Measurements from ENCODE around the gene IMMT.
A peak's percentile ranks its signal among the peaks of the same experiment; 100 is the strongest.
"Not testable (repeated sequence)": the region's sequence is repeated elsewhere in the genome, so short reads cannot be mapped to it uniquely, and the experiment has no call there.

IMMT gene

DNA sequence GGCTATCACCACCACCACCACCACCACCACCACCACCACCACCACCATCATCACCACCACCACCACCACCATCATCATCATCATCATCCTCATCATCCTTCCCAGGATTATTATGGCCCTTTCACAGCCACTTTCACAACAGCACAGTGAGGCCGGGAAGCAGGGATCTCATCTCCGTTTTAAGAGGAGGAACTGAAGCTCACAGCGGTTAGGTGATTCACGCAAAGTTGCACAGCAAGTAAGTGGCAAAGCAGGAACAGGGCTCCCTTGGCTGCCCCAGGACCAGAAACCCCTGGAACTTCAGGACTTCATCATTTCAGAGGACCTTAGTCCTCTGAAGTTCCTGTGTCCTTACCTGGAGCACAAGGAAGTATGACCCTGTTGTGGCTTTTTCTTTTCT is 30.8 kb upstream of the IMMT start:
- no peak for DNase-seq (ENCODE audit: low read depth in 2 of 2)

DNA sequence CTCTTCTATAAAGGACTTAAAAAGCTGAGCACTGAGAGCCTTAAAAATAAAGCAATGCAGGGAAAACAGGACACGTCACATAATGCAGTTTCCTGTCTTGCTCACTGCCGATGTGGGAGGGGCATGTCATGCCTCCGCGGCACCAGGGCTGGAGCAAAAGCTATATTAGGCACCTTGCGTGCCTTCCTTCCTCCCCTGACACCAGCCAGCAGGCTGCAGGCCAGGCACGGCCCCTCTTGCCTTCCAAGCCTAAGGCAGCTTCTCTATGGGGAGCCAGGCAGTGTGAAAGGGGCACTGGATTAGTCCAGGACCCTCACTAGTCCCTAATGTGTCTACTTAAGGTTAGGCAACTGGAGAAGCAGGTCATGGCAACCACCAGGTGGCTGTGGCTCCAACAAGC is 30.3 kb upstream of the IMMT start:
- DNase-seq (ENCODE audit: low read depth in 2 of 2): peak; percentile 16 to 26

DNA sequence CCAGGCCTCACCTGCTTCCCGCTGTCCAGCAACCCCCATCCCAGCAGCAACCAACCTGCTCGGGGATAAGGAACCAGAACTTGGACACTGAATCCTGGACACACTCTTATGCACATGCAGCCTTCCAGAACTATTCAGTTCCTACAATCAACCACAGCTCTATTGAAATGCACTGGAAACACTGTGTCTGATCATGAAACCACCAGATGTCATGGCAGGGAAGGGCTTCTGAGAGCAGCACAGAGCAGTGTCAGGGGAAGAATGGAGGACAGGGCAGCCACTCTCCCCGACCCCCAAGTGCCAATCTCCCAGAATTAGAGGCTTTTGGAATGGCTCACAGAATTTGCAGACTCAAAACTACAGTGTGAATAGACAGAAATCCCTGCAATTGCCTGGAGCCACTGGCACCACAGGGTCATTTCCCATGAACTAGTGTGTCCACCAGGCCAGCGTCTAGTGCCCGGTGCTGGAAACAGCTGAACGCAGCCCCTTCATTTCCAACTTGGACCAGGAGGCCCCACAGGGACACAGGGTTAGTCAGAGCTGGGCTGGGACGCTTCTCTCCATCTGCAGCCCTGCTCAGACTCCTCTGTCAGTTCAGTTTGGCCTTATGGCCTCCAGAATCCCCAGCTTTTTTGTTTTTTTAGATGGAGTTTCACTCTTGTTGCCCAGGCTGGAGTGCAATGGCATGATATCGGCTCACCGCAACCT is 29.5 kb upstream of the IMMT start:
- no peak for DNase-seq (ENCODE audit: low read depth in 2 of 2)

DNA sequence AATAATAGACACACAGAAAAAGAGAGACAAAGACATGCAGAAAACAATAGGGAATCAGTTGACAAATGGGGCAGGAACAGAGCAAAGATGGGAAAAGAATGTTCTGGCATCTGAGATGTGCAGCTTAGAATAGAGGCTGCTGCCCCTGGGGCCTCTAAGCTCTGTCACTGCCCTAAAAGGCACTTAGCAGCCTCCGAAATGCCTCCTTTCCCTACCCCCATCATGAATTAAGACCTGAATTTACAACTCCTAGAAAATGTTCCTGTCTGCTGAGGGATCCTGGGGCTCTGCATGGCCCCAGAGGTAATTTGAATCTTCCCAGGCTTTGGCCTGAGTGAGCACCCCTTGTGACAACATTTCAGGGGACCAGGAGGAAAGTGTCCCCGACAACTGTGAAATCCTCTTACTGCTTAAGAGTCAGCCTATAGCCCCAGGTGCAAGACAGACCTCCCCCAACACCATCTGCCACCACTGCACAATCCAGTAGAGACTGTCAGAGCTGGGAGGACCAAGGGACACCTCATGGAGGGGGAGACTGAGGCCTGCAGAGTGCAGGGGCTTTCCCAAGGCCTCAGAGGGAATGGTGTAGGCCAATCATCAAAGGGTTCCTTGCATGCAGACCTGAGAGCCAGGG is 28.8 kb upstream of the IMMT start:
- DNase-seq (ENCODE audit: low read depth in 2 of 2): no peak

DNA sequence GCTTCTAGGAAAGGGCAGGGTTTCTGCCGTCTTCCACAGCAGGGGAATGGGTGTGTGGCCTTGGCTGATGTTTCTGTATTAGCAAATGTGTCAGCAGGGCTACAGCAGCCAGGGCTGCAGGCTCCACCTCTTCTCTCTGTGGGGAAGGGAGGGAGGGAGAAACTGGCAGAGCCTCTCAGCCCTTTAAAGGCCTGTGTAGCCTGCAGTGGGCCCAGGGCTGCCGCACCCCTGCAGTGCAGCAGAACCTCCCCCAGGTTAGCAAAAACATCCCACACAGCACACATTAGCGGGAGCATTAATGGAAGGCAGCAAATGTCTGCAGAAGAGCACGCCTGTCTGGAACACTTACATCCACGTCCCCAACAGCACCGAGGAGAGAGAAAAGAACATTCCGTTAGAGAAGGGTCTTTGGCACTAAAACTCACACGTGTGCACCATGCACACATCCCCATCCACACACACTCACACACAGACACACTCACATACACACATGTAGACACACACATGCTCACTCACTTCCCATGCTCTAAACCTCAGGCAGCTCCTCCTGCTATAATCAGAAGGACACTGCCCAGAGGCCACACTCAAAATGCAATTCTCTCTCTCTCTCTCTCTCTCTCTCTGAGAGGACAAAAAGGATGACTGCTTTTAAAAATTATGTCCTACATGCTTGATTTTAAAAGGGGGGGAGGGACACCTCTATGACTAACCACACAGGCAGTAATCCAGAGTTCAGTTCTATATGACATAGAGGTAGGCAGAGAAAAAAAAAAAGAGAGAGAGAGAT is 28.1 kb upstream of the IMMT start:
- DNase-seq (ENCODE audit: low read depth in 2 of 2): no peak

DNA sequence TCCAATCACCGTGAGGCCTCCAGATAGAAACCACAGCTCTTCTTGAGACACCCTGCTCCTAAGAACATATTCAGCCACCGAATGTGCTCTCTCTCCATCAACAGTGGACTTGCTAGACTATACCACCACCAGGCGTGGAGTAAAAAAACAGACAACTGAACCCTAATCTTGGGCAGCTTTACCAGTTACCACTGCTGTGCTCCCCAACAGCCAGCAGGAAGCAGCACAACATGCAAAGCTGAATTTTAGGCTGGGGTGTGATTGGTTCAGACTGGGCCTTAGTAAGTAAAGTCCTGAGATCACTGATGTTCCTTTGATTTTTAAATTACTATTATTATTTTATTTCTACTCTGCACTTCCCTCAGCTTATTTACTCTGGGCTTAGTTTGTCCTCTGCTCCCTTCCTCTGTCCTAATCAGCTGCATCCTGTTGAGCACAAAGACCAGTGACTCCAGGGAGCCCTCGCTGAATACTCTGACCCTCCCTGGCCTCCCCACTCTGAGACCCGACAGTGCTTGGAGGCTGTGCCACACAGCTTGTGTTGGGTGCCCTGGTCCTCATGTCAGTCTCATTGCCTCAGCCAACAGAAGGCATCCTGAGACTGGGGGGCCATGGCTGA is 25.9 kb upstream of the IMMT start:
- peak; percentile 16 to 49 for DNase-seq (ENCODE audit: low read depth in 2 of 2)

DNA sequence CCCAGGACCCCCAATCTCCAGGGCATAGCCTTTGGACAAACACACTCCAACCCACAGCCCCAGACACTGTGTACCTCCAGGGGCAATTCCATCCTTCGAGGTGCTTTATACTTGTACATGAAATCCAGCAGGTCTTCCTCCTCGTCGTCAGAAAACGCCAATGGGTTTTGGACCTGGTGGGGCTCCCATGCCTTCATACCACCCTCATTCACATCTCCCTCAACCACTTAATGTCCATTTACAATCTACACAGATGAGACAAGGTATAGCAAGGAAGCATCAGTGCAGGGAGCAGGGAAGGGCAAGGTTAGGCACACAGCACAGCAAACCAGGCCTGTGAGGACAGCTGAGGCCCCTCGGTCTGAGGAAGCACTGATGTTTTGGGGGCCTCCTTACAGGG is 24.6 kb upstream of the IMMT start:
- DNase-seq (ENCODE audit: low read depth in 2 of 2): no peak

DNA sequence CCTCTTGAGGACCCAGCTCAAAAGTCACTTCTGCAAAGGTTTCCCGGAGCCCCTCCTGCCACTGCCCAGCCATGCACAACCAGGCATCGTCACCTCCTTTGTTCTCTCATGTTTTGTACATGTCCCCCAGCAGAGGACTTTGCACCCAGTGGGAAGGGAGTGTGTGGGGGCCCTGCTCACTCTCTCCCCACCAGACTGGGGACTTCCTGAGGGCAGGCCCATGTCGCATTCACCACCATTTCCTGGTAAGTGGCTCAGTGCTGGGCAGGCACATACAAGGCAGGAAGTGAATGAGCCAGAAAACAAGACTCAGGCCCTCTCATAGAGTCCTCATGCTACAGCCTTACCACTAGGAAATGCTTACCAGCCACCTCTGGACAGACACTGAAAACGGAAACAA is 22.9 kb upstream of the IMMT start:
- DNase-seq (ENCODE audit: low read depth in 2 of 2): no peak

DNA sequence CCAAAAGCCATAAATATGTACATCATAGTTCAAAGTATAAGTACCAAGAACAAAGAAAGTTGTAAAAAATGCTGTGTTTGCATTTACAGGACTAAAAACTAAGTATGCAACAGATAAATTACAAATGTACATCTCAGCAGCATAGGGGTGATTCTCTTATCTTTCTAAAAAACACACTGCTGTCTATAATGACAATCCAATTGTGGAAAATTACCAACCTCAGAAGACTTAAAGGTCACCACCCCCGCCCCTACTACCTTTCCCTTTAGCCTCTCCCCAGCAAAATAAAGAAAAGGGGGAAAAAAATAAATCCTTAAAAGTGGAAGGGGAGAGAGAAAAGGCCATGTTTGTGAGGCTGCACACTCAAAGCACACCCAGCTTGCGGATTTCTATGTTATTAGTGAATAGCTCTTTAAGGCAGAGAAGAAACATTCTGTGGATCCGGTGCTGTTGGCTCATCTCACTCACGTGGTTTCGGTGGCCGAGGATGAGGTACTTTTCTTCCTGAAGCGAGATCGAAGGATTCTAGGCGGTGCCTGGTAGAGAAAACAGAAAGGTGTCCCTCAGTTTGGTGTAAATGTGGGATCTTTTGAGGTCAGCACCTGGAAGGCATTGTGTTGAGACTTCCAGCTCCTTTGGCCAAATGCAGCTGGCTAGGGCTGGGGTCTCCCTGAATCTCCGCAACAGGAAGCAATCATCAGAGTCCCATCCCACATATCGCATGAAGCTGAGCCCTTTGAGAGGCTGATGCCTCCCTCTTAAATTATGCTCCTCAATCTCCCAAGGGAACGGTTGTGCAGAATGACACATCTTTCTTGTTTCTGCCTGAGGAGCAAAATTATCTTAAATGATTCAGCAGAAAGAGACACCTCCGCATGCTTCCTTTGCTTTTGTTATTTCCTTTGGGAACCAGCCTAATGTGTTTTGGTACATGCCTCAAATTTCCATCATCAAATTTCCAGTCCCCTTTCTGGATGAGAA is 21.6 kb upstream of the IMMT start:
- DNase-seq (ENCODE audit: low read depth in 2 of 2): no peak

DNA sequence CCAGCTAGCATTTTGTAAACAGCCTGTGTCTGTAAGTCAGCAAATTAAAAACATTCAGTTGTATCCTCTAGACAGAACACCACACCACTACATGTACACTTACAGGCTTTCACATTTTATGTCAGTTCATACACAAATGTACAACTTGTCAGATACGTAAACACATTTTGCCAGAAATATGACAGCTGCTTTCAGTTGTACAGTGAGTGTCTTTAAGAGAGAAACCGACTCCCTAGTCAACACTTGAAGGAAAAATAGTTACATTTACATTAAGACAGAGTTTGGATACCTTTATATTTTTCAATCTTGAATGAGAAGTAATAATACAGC is 19.2 kb upstream of the IMMT start:
- no peak for DNase-seq (ENCODE audit: low read depth in 2 of 2)

DNA sequence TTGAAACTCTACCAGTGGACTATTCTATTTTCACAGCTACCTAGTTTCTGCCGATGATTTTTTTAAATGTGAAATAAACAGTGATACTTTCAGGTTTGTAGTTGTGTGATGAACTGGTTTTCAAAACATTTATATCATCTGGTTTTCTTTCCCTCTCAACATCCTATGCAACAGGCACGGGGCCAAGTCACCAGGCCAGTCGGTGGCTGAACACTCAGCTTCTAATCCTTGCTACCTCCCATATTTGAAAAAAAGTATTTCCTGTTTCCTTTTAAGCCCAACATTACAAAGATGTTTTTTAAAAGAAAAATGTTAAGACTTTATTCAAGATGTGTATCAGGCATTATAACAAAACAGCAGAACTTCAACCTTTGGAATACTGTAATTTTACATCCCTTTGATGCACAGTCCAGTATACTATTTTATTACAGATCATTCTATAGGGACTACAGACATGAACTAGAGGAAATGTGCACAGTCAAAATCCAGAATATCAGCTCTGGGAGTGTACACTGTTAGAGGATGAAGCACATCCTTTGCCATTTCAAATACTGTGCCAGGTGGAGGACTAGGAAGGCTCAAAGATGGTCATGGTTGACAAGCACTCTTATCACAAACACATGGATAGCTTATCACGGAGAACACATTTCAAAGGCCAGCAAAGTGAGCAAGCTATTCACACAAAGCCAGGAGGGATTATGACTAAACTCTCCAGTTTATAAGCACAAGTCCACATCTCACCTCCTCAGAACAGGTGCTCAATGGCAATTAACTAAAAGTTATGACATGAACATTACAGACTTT is 18.6 kb upstream of the IMMT start:
- DNase-seq (ENCODE audit: low read depth in 2 of 2): no peak

DNA sequence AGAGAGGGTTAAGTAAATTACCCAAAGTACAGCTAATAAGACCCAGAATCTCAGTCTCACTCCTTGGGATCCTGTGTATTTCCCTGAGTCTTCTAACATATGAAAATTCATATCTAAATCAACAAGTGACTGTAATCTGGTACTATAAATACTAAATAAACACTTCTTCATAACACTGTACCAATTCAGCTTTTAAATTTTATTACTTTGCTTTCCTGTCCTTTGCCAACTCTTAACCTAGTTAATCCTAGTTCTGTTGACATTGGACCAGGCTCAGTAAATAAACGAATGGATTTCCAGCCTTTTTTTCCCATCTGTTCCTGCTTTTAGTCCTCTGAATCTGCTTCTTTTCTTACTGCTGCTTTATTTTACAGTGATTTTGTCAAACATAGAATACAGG is 17.8 kb upstream of the IMMT start:
- DNase-seq (ENCODE audit: low read depth in 2 of 2): no peak

DNA sequence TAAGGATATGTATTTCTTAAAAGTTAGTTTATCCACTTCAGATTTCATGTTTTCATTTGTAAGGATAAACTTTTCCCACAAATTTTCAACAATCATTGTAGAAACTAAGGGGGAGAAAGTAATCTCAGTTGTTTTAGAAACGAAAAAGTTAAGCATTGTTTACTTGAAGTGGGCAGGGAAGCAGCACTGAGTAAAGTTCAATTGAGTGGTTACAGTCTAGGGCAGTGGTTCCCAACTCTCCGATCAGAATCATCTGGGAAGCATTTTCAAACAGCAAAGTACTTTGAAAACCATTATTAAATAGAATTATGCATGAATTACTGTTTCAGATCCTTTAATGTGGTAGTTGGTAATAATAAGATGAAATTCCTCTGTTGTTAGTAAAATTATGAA is 16.5 kb upstream of the IMMT start:
- no peak for DNase-seq (ENCODE audit: low read depth in 2 of 2)

DNA sequence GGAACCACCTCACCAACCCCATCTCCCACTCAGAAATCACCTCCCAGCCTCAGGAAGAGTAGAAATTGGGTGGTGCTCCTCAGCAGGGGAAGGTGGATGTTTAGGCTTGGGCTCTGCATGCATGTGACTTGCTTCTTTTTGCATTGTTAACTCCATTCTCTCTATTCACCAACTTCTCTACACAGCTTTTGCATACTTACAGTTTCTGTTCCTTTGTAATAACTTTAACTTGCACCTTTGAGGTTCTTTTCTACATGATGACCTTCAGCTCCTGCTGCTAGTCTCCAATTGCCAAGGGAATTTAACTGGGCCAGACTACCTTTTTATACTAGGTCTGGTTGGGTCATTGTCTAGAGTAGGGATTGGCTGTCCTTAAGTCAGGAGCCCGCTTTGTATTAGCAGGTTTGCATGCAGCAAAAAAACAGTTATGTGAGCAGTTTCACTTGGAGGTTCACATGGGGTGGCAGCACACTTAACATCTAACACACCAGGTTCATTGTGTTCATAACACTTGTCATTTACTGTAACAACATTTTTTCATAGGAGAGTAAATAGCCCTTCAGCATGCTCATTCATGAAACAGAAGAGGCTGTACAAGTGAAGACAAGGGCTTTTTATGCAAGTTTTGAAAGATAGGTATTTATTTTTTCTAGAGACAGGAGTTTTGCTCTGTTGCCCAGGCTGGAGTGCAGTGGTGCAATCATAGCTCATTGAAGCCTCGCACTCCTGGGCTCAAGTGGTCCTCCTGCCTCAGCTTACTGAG is 16.0 kb upstream of the IMMT start:
- DNase-seq (ENCODE audit: low read depth in 2 of 2): no peak

DNA sequence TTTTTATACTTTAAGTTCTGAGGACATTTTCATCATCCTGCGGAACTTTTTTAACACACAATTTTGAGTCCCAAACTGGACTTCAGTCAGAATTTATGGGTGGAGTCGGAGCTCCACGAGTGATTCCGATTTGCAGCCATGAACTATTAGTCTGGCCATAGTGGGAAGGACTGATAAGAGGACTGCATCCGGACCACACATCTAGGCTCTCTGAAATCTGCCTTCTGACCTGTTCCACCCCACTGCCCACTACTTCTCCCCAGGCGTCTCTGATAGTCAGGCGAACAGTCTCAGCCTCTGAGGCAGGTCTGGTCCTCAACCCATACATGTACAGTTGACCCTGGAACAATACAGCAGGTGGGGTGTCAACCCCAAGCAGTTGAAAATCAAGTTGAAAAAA is 9.2 kb upstream of the IMMT start:
- DNase-seq (ENCODE audit: low read depth in 2 of 2): no peak

DNA sequence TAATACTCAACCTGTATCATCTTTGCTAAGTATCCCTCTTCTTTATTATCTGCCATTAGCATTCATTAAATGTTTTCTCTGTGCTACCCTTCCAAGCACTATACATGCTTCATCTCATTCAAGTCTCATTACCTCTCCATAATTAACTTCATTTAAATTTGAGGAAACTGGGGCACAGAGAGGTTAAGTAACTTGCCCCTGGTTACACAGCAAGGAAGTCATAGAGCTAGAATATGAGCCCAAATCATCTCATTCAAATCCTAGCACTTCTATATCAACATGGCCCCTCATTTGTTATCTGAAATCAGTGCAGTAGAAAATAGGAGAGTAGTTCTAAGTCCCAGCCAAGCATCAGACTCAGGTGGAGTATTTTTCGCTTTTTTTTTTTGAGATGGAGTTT is 8.4 kb upstream of the IMMT start:
- no peak for DNase-seq (ENCODE audit: low read depth in 2 of 2)

DNA sequence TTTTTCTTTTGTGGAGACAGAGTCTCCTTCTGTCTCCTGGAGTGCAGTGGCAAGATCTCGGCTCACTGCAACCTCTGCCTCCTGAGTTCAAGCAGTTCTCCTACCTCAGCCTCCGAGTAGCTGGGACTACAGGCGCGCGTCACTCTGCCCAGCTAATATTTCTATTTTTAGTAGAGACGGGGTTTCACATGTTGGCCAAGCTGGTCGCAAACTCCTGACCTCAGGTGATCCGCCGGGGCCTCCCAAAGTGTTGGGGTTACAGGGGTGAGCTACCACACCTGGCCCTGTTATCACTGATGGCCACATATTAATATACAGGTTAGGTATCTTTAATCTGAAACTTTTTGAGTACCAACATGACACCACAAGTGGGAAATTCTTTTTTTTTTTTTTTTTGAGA is 7.4 kb upstream of the IMMT start:
- no peak for DNase-seq (ENCODE audit: low read depth in 2 of 2)

DNA sequence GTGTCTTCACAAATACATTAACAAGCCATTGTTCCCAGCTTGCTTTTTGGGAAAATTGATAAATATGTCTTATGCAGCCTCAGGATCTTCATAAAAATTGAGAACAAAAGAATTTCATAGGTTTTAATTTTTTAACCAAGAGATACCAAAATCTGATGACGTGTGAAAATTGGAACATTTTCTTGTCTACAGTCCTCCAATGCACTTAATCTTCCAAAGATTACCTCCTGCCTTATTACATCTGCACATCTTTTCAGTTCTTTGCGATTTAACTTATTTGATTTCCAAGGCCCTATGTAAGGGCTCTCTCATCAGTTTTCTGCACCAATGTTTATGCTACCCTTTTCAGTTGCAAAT is 7.1 kb upstream of the IMMT start:
- DNase-seq (ENCODE audit: low read depth in 2 of 2): no peak

DNA sequence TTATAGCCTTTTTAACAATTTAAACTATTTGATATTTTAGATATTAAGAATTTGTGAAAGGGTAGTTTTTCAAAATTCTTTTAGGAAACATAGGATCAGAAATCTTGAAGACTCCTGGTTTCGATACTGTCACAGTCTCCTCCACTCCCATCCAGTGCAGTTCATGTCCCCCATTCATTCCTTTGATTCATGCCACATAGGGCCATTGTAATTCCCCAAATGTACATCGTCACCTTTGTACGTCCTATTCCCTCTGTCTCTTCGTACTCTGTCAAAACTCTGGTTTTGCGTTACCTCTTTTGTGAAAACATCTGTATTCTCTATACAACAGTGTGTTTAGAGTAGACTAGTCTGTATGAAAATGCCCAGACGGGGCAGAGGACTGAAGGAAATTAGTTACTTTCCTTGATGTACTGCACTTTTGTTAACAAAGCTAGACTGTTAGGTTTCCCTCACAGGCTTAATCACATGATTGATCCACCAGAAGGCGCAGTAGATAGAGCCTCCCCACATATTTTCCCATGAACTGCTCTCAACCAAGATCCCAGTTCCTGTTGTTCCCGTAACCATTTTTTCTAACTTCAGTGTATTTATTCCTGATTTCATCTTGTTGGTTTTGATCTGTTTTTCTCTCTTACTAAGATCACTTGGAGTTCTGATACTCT is 6.5 kb upstream of the IMMT start:
- no peak for DNase-seq (ENCODE audit: low read depth in 2 of 2)

DNA sequence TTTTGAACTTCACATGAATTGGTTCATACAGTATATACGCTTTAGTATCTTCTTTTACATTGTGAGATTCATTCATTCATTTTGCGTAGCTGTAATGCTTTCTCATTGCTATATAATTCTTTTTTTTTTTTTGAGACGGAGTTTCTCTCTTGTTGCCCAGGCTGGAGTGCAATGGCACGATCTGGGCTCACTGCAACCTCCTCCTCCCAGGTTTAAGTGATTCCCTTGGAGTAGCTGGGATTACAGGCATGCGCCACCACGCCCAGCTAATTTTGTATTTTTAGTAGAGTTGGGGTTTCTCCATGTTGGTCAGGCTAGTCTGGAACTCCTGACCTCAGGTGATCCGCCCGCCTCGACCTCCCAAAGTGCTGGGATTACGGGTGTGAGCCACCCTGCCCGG is 5.3 kb upstream of the IMMT start:
- not testable (repeated sequence) for DNase-seq (ENCODE audit: low read depth in 2 of 2)

Data from activated CD4-positive, alpha-beta T cell treated with anti-CD3 and anti-CD28 coated beads for 24 hours (primary cell).